Lung (tissue), 12 donors: ENCODE results near the gene ATG7. TPM values are rescaled to one million over a fixed set of nuclear protein-coding genes. Genes with fewer than 3 reads are reported as not detected.
A peak's percentile ranks its signal among the peaks of the same experiment; 100 is the strongest.

Experiments
- ATAC-seq: fragments of 200-7000 bp; cut with Tn5 transposase; one replicate; pipeline ENCODE4 v1.9.1; 2020; ENCODE audit warnings: moderate number of reproducible peaks; ENCODE audit not compliant: insufficient read depth, low FRiP score
- DNase-seq, 3 donors: peaks; one replicate each; pipeline ENCODE4 v3.0.0-alpha.2; 2013 to 2017
- H3K27ac ChIP-seq, 2 donors: one replicate each; pipeline ENCODE4 v1.5.1; 2013; ENCODE audit warnings: mild to moderate bottlenecking in 2 of 2, moderate library complexity in 2 of 2, control low read depth in 1 of 2, inconsistent platforms in 1 of 2, low read depth in 1 of 2, low read length in 1 of 2
- H3K27me3 ChIP-seq, 3 donors: one replicate each; pipeline ENCODE4 v1.5.1; 2013; ENCODE audit warnings: low read length in 2 of 3; ENCODE audit not compliant: control insufficient read depth in 3 of 3, insufficient read depth in 3 of 3
- H3K36me3 ChIP-seq, 4 donors: one replicate each; pipeline ENCODE4 v1.5.1; 2013; ENCODE audit warnings: low read length in 4 of 4, mild to moderate bottlenecking in 1 of 4, moderate library complexity in 1 of 4; ENCODE audit not compliant: control insufficient read depth in 4 of 4, insufficient read depth in 4 of 4
- H3K4me1 ChIP-seq, 5 donors: one replicate each; pipeline ENCODE4 v1.5.1; 2013; ENCODE audit warnings: low read length in 5 of 5, mild to moderate bottlenecking in 2 of 5, moderate library complexity in 1 of 5; ENCODE audit not compliant: control insufficient read depth in 5 of 5, insufficient read depth in 5 of 5
- H3K4me3 ChIP-seq: one replicate; pipeline ENCODE4 v1.5.1; 2013; ENCODE audit warnings: mild to moderate bottlenecking, control low read depth, moderate library complexity
- H3K9ac ChIP-seq, 2 donors: one replicate each; pipeline ENCODE4 v1.5.1; 2013; ENCODE audit warnings: low read length in 2 of 2, control low read depth in 1 of 2; ENCODE audit not compliant: insufficient read depth in 1 of 2
- H3K9me3 ChIP-seq, 4 donors: one replicate each; pipeline ENCODE4 v1.5.1; 2013; ENCODE audit warnings: low read length in 3 of 4, mild to moderate bottlenecking in 1 of 4, moderate library complexity in 1 of 4; ENCODE audit not compliant: control insufficient read depth in 4 of 4, insufficient read depth in 3 of 4
- WGBS, 2 donors: extraction: QIAGEN DNeasy Blood & Tissue Kit; methylation state at CpG; one replicate each; pipeline ENCODE4 v1.1.7; 2013; 5-methylcytosine and 5-hydroxymethylcytosine counted together
- polyA plus RNA-seq, 2 donors: library from polyadenylated mRNA; stranded (reverse); fragments of 200-250 nt; gene quantifications; one replicate each; pipeline ENCODE4 v1.2.1, GENCODE V29; 2013
- total RNA-seq, 2 donors: library from RNA; depleted of rRNA in 1 of 2; stranded (reverse); fragments of >200 nt in 1 of 2; gene quantifications; one replicate each; pipeline ENCODE4 v1.2.1, GENCODE V29; 2014 to 2021
- TF ChIP-seq, protein P1 (sequence below): IDR thresholded peaks from 2 replicates; pipeline ENCODE4 v1.5.1; 2012; ENCODE audit warnings: mild to moderate bottlenecking; ENCODE audit errors: control extremely low read depth, extremely low read depth
- donor health status: control.
- donor health status: control.
- donor health status: Bipolar disorder and iron deficiency.
- donor health status: healthy.
- donor health status: DM: yes; HTN: yes; CAD: no.

ATG7 gene
- total and polyA plus RNA-seq, 4 donors = 11.2 to 72.0 (median 53.3) TPM

DNA sequence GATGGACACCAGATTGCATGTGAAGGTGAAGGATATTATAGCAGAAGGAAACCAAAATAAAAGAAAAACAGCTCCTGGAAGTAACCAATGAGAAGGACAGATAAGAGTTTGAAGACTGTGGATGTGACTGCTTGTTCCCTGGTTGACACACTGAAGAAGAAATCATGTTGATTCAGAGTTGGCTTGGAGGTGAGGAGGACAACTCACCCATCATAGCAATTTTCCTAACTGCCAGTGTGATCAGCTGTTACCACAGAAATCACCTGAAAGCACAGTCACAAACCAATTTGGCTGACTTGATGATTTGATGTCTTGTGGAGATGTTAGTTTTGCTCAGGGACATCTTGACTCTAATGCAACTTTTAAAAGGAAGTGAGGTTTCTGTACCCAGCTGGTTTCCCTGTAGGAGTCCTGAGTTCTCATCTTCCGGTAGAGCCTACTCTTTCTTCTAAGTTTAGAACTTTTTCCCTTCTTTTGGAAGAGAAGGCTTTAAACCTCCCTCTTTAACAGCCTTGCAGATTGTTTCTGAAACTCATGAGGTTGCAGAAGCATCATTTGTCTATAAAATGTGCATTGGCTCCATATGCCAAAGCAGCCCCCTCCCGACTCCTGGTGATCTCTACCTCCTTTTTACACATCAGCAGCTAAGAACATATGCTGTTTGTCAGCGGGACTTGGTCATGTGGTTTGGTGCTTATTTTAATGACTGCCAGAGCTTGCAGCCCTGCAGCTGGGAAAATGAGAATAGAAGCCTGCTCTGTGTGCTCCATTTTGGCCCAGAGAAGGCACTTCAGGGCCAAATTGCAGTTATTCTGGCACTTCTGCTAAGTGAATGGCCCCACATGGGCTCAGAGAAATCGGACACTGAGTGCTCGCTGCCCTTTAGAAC is 10.3 kb downstream of the ATG7 start:
- Histone ChIP-seq H3K9ac (no peak overlapping the region), H3K4me1 (peaks cover 2 to 40% (median 12%) of the 10 kb centered on the region in 5 donors), H3K36me3 (peaks cover 3 to 11% (median 8%) of the 10 kb centered on the region in 4 donors), H3K27ac (no peak overlapping the region), H3K9me3 (no peaks in the 10 kb centered on the region), H3K27me3 (no peaks in the 10 kb centered on the region), H3K4me3 (no peak overlapping the region)
- peak; percentile 27 for ATAC-seq
- TF ChIP-seq, protein P1, sequence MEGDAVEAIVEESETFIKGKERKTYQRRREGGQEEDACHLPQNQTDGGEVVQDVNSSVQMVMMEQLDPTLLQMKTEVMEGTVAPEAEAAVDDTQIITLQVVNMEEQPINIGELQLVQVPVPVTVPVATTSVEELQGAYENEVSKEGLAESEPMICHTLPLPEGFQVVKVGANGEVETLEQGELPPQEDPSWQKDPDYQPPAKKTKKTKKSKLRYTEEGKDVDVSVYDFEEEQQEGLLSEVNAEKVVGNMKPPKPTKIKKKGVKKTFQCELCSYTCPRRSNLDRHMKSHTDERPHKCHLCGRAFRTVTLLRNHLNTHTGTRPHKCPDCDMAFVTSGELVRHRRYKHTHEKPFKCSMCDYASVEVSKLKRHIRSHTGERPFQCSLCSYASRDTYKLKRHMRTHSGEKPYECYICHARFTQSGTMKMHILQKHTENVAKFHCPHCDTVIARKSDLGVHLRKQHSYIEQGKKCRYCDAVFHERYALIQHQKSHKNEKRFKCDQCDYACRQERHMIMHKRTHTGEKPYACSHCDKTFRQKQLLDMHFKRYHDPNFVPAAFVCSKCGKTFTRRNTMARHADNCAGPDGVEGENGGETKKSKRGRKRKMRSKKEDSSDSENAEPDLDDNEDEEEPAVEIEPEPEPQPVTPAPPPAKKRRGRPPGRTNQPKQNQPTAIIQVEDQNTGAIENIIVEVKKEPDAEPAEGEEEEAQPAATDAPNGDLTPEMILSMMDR = no peak
- WGBS, 2 donors = 62 to 67% methylated on average over 5 of the region's 5 CpGs
- peak; percentile 91 to 98 (median 98) for DNase-seq

GRCh38 chr3:11283139-11283475 is 10.9 kb downstream of the ATG7 start:
- no peak overlapping the region for H3K4me3 ChIP-seq
- H3K4me1 ChIP-seq = peaks cover 2 to 46% (median 16%) of the 10 kb centered on the region in 5 donors
- no peak for DNase-seq
- no peak overlapping the region for H3K27ac ChIP-seq
- peak; percentile 19 for ATAC-seq
- TF ChIP-seq, protein P1 = no peak
- no peaks in the 10 kb centered on the region for H3K27me3 ChIP-seq
- 67 to 70% methylated on average over 1 of the region's 1 CpG for WGBS, 2 donors
- H3K9ac ChIP-seq = no peak overlapping the region
- H3K9me3 ChIP-seq = no peaks in the 10 kb centered on the region
- H3K36me3 ChIP-seq = peaks cover 3 to 11% (median 8%) of the 10 kb centered on the region in 4 donors

DNA sequence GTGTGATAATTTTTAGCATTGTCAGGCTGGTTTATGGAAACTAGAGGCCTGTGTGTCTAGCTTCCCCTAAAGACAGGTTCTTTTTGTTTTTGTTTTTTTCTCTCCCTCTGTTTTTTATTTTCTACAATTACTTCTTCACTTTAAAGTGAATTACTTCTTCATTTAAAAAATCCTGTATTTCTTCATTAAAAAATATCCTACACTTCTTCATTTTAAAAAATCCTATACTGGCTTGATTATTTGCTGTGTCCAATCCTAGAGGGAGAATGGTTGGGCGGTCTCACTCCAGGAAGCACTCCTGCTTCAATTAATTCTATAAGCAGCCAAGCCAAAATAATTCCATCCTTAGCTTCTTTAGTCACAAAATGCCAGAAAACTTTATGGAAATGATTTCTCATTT is 11.8 kb downstream of the ATG7 start:
- peaks cover 2 to 55% (median 16%) of the 10 kb centered on the region in 5 donors for H3K4me1 ChIP-seq
- H3K4me3 ChIP-seq = no peak overlapping the region
- TF ChIP-seq, protein P1 = no peak
- WGBS, 2 donors = 98 to 100% methylated on average over 1 of the region's 1 CpG
- no peak overlapping the region for H3K9ac ChIP-seq
- ATAC-seq (no peak), DNase-seq (no peak)
- peaks cover 0 to 11% (median 6%) of the 10 kb centered on the region in 4 donors for H3K36me3 ChIP-seq
- no peaks in the 10 kb centered on the region for H3K27me3 ChIP-seq
- no peak overlapping the region for H3K27ac ChIP-seq
- no peaks in the 10 kb centered on the region for H3K9me3 ChIP-seq
